K562 (cell line): ENCODE data around the gene ARMH3. TPM values are rescaled to one million over a fixed set of nuclear protein-coding genes. Genes with fewer than 3 reads are reported as not detected.

Experiments used
- ATAC-seq: fragments of 200-7000 bp; cut with Tn5 transposase; 3 replicates; pipeline ENCODE4 v1.9.1; 2020; ENCODE audit warnings: moderate library complexity
- BruUV-seq: library from RNA; stranded (reverse); fragments of 400-500 nt; replicated peaks from 2 replicates; lab custom pipeline; 2021; lab: Mats Ljungman, UMichigan
- CTCF ChIA-PET: fragments of 300-600 bp; formaldehyde crosslinking; extraction: SDS; loops from one replicate; lab custom pipeline; 2021; ENCODE audit warnings: low intra/inter-chr PET ratio; lab: Yijun Ruan, JAX
- POLR2A ChIA-PET: fragments of 300-600, 350-650 bp; sonication (Branson Sonifier 250); formaldehyde crosslinking; extraction: SDS; loops from one replicate; lab custom pipeline; 2021; ENCODE audit warnings: antibody characterized with exemption, inconsistent platforms; lab: Yijun Ruan, JAX
- DNase-seq, 4 experiments: peaks; one replicate each; pipeline versions ENCODE4 v3.0.0 to v3.0.0-alpha.2; 2011 to 2018; ENCODE audit warnings: low spot score in 3 of 4, mixed read lengths in 3 of 4; ENCODE audit errors: extremely low read depth in 1 of 4
- FAIRE-seq: peaks from 2 replicates; lab custom pipeline; 2011; peaks lifted over from hg19 to GRCh38; lab: Jason Lieb, UNC
- H2AFZ ChIP-seq: 2 replicates; pipeline ENCODE4 v1.6.0; 2011; ENCODE audit warnings: low read depth, low read length, control low read depth, inconsistent platforms
- H3K27ac ChIP-seq: fragments of 200-600 bp; 3 replicates; pipeline ENCODE4 v1.8.0; 2011; ENCODE audit warnings: low read depth, mild to moderate bottlenecking, control low read depth, inconsistent platforms, low read length, moderate library complexity, mixed read lengths; ENCODE audit errors: extremely low read depth
- H3K27me3 ChIP-seq, 2 experiments: fragments of 300-600 bp in 1 of 2; 2 replicates in 1 of 2; 3 replicates in 1 of 2; pipeline versions ENCODE4 v1.6.0 to v1.8.0; 2011; ENCODE audit warnings: inconsistent platforms in 2 of 2, low read length in 2 of 2, mild to moderate bottlenecking in 1 of 2, mixed read lengths in 1 of 2, moderate library complexity in 1 of 2; ENCODE audit not compliant: control insufficient read depth in 2 of 2, insufficient read depth in 2 of 2
- H3K36me3 ChIP-seq: fragments of 300-600 bp; 3 replicates; pipeline ENCODE4 v1.8.0; 2011; ENCODE audit warnings: mild to moderate bottlenecking, low read length, inconsistent platforms; ENCODE audit not compliant: control insufficient read depth, insufficient read depth
- H3K4me1 ChIP-seq, 2 experiments: fragments of 200-600 bp in 1 of 2; replicated peaks in 1 of 2; 2 replicates in 1 of 2; 3 replicates in 1 of 2; pipeline versions ENCODE4 v1.5.1 to v1.8.0; 2011; ENCODE audit warnings: inconsistent platforms in 2 of 2, low read length in 2 of 2, mild to moderate bottlenecking in 1 of 2, mixed read lengths in 1 of 2, moderate library complexity in 1 of 2; ENCODE audit not compliant: control insufficient read depth in 2 of 2, insufficient read depth in 2 of 2
- H3K4me2 ChIP-seq: 2 replicates; pipeline ENCODE4 v1.6.1; 2011; ENCODE audit warnings: low read length, control low read depth, inconsistent platforms, mixed read lengths; ENCODE audit not compliant: insufficient read depth
- H3K4me3 ChIP-seq: fragments of 200-600 bp; sonication (generic), shearing (Covaris generic); 2 replicates; pipeline ENCODE4 v1.5.1; 2016; ENCODE audit warnings: control low read depth, inconsistent platforms
- H3K79me2 ChIP-seq: fragments of 200-600 bp; 3 replicates; pipeline ENCODE4 v1.8.0; 2011; ENCODE audit warnings: low read length, inconsistent platforms; ENCODE audit not compliant: control insufficient read depth, insufficient read depth
- H3K9ac ChIP-seq, 2 experiments: 2 replicates each; pipeline versions ENCODE4 v1.6.0 to v1.6.1; 2011; ENCODE audit warnings: low read depth in 2 of 2, low read length in 2 of 2, control low read depth in 1 of 2, inconsistent platforms in 1 of 2, mild to moderate bottlenecking in 1 of 2, mixed read lengths in 1 of 2; ENCODE audit not compliant: insufficient read depth in 1 of 2
- H3K9me1 ChIP-seq: one replicate; pipeline ENCODE4 v1.6.0; 2011; ENCODE audit warnings: inconsistent platforms, mild to moderate bottlenecking, low read length, moderate library complexity; ENCODE audit not compliant: control insufficient read depth, insufficient read depth
- H3K9me3 ChIP-seq: replicated peaks from 2 replicates; pipeline ENCODE4 v1.5.1; 2011; ENCODE audit warnings: low read depth, low read length, inconsistent platforms; ENCODE audit not compliant: control insufficient read depth, insufficient read depth
- H4K20me1 ChIP-seq: replicated peaks from 2 replicates; pipeline ENCODE4 v1.6.1; 2011; ENCODE audit warnings: low read length, inconsistent platforms, mixed read lengths; ENCODE audit not compliant: control insufficient read depth, insufficient read depth
- RREB1 ChIP-seq: fragments of 250-450 bp; sonication (Bioruptor Pico); IDR thresholded peaks from 2 replicates; pipeline ENCODE4 v1.4.0; 2020
- WGBS: fragments of 100-300 bp; shearing (Covaris generic); methylation state at CpG from one replicate; pipeline ENCODE4 v1.1.6; 2016; ENCODE audit warnings: low coverage, mixed read lengths; ENCODE audit not compliant: insufficient coverage; ENCODE audit errors: missing lambda C conversion rate; 5-methylcytosine and 5-hydroxymethylcytosine counted together
- in situ Hi-C: fragments of 300-500 bp; cut with MboI; formaldehyde crosslinking; loops from 4 replicates; pipeline ENCODE4 v1.15.0; 2018; ENCODE audit warnings: inconsistent platforms, mixed read lengths
- intact Hi-C: fragments of 100-400 bp; cut with micrococcal nuclease; formaldehyde crosslinking; loops from 2 replicates; pipeline ENCODE4 v1.14.2; 2022
- polyA plus RNA-seq, 8 experiments: library from polyadenylated mRNA; depleted of rRNA in 4 of 8; stranded (reverse) in 5 of 8; unstranded in 3 of 8; fragments of >200 nt; fragmentation: Nextera tagmentation in 2 of 8; fragmentation: Illumina TruSeq in 1 of 8; extraction: Ambion mirVana in 2 of 8; extraction: Trizol in 1 of 8; gene quantifications; 2 replicates each; pipeline versions ENCODE4 v1.2.1 to v1.2.3, GENCODE V29; 2011 to 2014; ENCODE audit warnings: inconsistent platforms in 1 of 8, missing spikeins in 1 of 8
- total RNA-seq, 7 experiments: library from RNA; depleted of rRNA in 6 of 7; stranded (reverse); fragments of >200 nt in 6 of 7; fragmentation: Illumina TruSeq in 2 of 7; extraction: Trizol in 2 of 7; gene quantifications; 2 replicates each; pipeline versions ENCODE4 v1.2.1 to v1.2.3, GENCODE V29; 2011 to 2021; ENCODE audit warnings: low replicate concordance in 1 of 7

Gene ARMH3
- total and polyA plus RNA-seq, 9 of the 15 experiments (the other 6 are each of a cell fraction or from before 2014, with no cell fraction given) = 0.29 to 0.73 TPM; not detected in 7

- no TSS peak for BruUV-seq
- Histone ChIP-seq H3K9me1 (no peaks in the 10 kb centered on the region), H3K4me2 (no peak overlapping the region), H3K4me3 (no peak overlapping the region), H3K4me1 (no peaks in the 10 kb centered on the region), H3K9ac (no peak overlapping the region), H3K27ac (no peak overlapping the region), H4K20me1 (no peaks in the 10 kb centered on the region), H3K9me3 (no peaks in the 10 kb centered on the region), H3K79me2 (no peaks in the 10 kb centered on the region), H2AFZ (no peak overlapping the region), H3K27me3 (no peaks in the 10 kb centered on the region), H3K36me3 (no peaks in the 10 kb centered on the region)
- in situ Hi-C loops = no loop called here
- POLR2A ChIA-PET = no interaction called here
- intact Hi-C loops = no loop called here
- ATAC-seq (no peak), FAIRE-seq (no peak), DNase-seq (no peak)
- CTCF ChIA-PET = no interaction called here
- TF ChIP-seq RREB1 (CRISPR knock-in tag) = no peak
- no CpG with 5 or more reads among the region's 6 CpGs for WGBS
Observed at GRCh38 chr10:101974091-101974971, 81.6 kb downstream of the ARMH3 start.
